Measurements from ENCODE around the gene USP2.

USP2 gene

DNA sequence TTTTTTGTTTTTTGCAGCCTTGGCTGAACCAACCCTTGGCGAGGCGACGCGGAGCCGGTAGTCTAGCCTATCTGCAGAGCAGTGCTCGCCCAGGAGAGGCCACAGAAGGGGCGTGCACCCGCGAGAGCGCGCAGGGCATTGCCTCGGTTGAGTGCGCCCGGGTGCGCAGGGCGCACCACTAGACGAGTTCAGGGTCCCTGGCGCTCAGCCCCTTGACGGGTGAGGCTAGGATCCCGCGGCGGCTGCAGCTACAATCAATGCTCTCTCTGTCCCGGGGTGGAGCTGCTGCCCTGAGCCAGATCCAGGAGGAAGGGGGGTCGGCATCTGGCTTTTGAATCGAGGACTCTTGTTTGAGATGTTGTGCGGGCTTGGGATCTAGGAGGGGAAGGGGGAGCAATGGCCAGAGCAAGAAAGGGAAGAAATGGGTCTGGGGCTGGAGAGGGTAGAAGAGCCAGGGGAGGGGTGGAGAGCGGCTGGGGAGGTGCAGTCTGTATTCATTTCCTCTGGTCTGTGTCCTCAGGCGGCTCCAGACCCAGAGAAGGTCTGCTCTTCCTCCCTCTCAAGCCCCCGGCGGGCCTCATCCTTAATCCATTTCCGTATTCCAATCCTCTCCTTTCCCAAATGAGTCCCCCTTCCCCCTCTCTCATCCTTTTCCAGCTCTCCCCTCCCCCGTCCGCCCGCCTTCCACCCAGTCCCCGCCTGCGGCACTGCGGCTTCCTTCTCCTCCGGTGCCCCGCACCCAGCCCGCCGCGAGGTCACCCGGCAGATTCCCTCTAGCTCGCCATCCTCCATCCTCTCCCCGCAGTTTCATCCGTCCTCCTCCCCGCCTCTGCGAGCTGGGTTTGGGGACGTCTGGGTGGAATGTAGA lies 40.7 kb upstream of the USP2 start:
- Histone ChIP-seq H3K9me3 (replicated peaks in 1 of 11) (peaks cover 0 to 1% (median 0%) of the 10 kb centered on the region in 11 experiments; a peak in 2 of 22 replicates), H3K27me3 (peaks cover 51 to 63% (median 60%) of the 10 kb centered on the region in 11 experiments), H4K20me1 (peaks cover 0 to 24% (median 7%) of the 10 kb centered on the region in 11 experiments; a peak in 12 of 22 replicates), H3K36me3 (no peaks in the 10 kb centered on the region), H3K27ac (no peak overlapping the region), H3K4me2 (peak overlapping the region; percentile 64 to 92 (median 85)), H3K9ac (peak overlapping the region in 7 of 11 experiments; percentile 19 to 42 (median 28); a peak in 7 of 22 replicates), H3K4me1 (peaks cover 13 to 27% (median 17%) of the 10 kb centered on the region in 10 experiments), H3K4me3 (peak overlapping the region; percentile 39 to 66 (median 52))
- TF ChIP-seq Cebpa-rat (IDR thresholded peaks at IDR 0.05): no peak

DNA sequence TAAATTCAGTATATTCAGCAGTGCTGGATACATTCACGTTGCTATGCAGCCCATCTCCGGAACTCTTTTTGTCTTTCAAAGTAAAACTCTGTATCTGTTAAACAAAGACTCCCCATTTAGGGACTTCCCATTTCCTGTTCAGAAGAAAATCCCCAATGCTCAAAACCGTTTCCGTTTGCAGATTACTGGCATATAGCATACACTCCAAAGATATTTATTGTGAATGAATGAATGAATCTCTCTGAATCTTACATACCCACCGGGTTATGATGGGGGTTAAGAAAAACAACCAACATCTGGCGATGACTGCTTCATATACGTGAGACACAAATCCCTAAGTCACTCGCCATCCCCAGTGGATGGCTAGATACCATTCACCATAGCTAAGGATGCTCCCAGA lies 39.9 kb upstream of the USP2 start:
- Histone ChIP-seq H4K20me1 (peaks cover 0 to 24% (median 7%) of the 10 kb centered on the region in 11 experiments; a peak in 12 of 22 replicates), H3K4me3 (no peak overlapping the region), H3K27ac (no peak overlapping the region), H3K4me1 (peaks cover 13 to 24% (median 17%) of the 10 kb centered on the region in 10 experiments), H3K4me2 (peak overlapping the region in 10 of 11 experiments; percentile 64 to 92 (median 82); a peak in 17 of 22 replicates), H3K9me3 (replicated peaks in 1 of 11) (no peaks in the 10 kb centered on the region), H3K27me3 (peaks cover 51 to 63% (median 60%) of the 10 kb centered on the region in 11 experiments), H3K9ac (no peak overlapping the region), H3K36me3 (no peaks in the 10 kb centered on the region)
- TF ChIP-seq Cebpa-rat (IDR thresholded peaks at IDR 0.05): no peak

GRCh38 chr11:119420631-119421030 lies 39.1 kb upstream of the USP2 start:
- H3K27ac ChIP-seq: no peak overlapping the region
- H3K9me3 ChIP-seq (replicated peaks in 1 of 11): no peaks in the 10 kb centered on the region
- no peak overlapping the region for H3K4me2 ChIP-seq
- H3K27me3 ChIP-seq: peaks cover 51 to 63% (median 60%) of the 10 kb centered on the region in 11 experiments
- peaks cover 0 to 24% (median 7%) of the 10 kb centered on the region in 11 experiments; a peak in 12 of 22 replicates for H4K20me1 ChIP-seq
- no peak overlapping the region for H3K9ac ChIP-seq
- peaks cover 13 to 23% (median 17%) of the 10 kb centered on the region in 10 experiments for H3K4me1 ChIP-seq
- H3K36me3 ChIP-seq: no peaks in the 10 kb centered on the region
- no peak for TF ChIP-seq Cebpa-rat (IDR thresholded peaks at IDR 0.05)
- no peak overlapping the region for H3K4me3 ChIP-seq

- no peak overlapping the region for H3K9ac ChIP-seq
- no peak overlapping the region for H3K4me2 ChIP-seq
- peaks cover 13 to 23% (median 17%) of the 10 kb centered on the region in 10 experiments for H3K4me1 ChIP-seq
- no peaks in the 10 kb centered on the region for H3K36me3 ChIP-seq
- H3K4me3 ChIP-seq: no peak overlapping the region
- no peaks in the 10 kb centered on the region for H3K9me3 ChIP-seq (replicated peaks in 1 of 11)
- peaks cover 51 to 59% (median 57%) of the 10 kb centered on the region in 11 experiments for H3K27me3 ChIP-seq
- no peak overlapping the region for H3K27ac ChIP-seq
- TF ChIP-seq Cebpa-rat (IDR thresholded peaks at IDR 0.05): no peak
- H4K20me1 ChIP-seq: peaks cover 0 to 24% (median 7%) of the 10 kb centered on the region in 11 experiments; a peak in 12 of 22 replicates
These were observed 38.5 kb upstream of the USP2 start for GRCh38 chr11:119419834-119420492.

- H3K4me2 ChIP-seq: no peak overlapping the region
- H3K4me1 ChIP-seq: peaks cover 13 to 23% (median 17%) of the 10 kb centered on the region in 10 experiments
- peaks cover 0 to 5% (median 2%) of the 10 kb centered on the region in 11 experiments; a peak in 6 of 22 replicates for H3K9me3 ChIP-seq (replicated peaks in 1 of 11)
- no peak overlapping the region for H3K27ac ChIP-seq
- H3K36me3 ChIP-seq: no peaks in the 10 kb centered on the region
- H4K20me1 ChIP-seq: peaks cover 0 to 24% (median 7%) of the 10 kb centered on the region in 11 experiments; a peak in 12 of 22 replicates
- peaks cover 44 to 52% (median 50%) of the 10 kb centered on the region in 11 experiments for H3K27me3 ChIP-seq
- H3K4me3 ChIP-seq: no peak overlapping the region
- no peak for TF ChIP-seq Cebpa-rat (IDR thresholded peaks at IDR 0.05)
- no peak overlapping the region for H3K9ac ChIP-seq
These were observed 37.8 kb upstream of the USP2 start for GRCh38 chr11:119419246-119419645.

DNA sequence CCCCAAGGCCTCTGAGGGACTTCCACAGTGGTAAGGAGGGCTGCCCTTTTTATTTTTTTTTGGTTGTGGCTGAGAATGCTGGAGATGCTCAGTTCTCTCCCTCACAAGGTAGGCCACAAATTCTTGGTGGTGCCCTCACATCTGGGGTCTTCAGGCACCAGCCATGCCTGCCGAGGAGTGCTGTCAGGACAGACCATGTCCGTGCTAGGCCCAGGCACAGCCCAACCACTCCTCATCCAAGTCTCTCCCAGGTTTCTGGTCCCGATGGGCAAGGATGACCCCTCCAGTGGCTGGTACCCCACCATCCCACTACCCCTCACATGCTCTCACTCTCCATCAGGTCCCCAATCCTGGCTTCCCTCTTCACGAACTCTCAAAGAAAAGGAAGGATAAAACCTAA lies 37.3 kb upstream of the USP2 start:
- Histone ChIP-seq H3K9ac (no peak overlapping the region), H3K4me1 (peaks cover 13 to 23% (median 17%) of the 10 kb centered on the region in 10 experiments), H3K36me3 (no peaks in the 10 kb centered on the region), H3K9me3 (replicated peaks in 1 of 11) (peaks cover 0 to 9% (median 5%) of the 10 kb centered on the region in 11 experiments; a peak in 6 of 22 replicates), H3K27ac (no peak overlapping the region), H3K4me2 (no peak overlapping the region), H3K4me3 (no peak overlapping the region), H4K20me1 (peaks cover 0 to 24% (median 7%) of the 10 kb centered on the region in 11 experiments; a peak in 12 of 22 replicates), H3K27me3 (peaks cover 40 to 47% (median 46%) of the 10 kb centered on the region in 11 experiments)
- no peak for TF ChIP-seq Cebpa-rat (IDR thresholded peaks at IDR 0.05)

- Histone ChIP-seq H3K4me2 (no peak overlapping the region), H3K36me3 (no peaks in the 10 kb centered on the region), H3K27ac (no peak overlapping the region), H3K27me3 (peaks cover 31 to 39% (median 37%) of the 10 kb centered on the region in 11 experiments), H3K9ac (no peak overlapping the region), H3K4me1 (peaks cover 12 to 17% (median 15%) of the 10 kb centered on the region in 10 experiments), H3K4me3 (no peak overlapping the region), H4K20me1 (peaks cover 0 to 24% (median 7%) of the 10 kb centered on the region in 11 experiments; a peak in 11 of 22 replicates), H3K9me3 (replicated peaks in 1 of 11) (peaks cover 0 to 9% (median 5%) of the 10 kb centered on the region in 11 experiments; a peak in 6 of 22 replicates)
- TF ChIP-seq Cebpa-rat (IDR thresholded peaks at IDR 0.05): no peak
These were observed 36.4 kb upstream of the USP2 start for GRCh38 chr11:119417726-119418540.
